Retina (tissue), 1 donor: ENCODE data around the gene FAM124B.

Experiments used
- DNase-seq: peaks from one replicate; pipeline ENCODE4 v3.0.0-alpha.2; 2016

FAM124B gene

DNA sequence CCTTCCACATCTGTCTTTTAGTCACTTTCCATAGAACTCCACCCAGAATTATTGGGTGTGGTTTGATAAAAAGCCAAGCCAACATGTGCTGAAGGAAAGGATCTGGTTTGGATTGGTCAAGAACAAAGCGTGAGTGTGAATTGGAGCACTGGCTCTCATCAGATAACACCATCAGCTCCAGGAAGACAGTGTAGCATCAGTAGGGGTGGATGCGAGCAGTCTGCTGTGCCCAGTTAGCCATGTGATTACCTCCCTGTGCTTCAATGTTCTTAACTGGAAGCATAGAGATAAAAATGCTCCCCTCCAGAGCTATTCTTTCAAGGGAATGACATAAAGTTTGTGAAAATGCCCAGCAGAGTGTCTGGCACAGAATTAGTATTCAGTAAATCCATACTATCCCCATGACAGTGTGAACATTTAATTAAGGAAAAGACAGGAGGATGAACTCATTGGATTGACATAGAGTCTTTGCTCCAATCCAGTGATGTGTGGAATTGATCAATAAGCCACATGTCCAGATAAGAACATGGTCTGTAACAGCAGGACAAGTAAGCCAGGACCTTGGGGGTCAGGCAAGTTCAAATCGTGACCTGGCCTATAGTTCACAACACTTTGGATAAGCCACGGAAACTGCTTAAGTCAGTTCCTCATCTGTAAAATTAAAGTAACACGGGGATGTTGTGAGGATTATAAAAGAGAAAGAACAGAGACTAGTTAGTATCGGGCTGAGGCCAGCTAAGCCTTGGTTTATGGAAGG is 68.0 kb downstream of the FAM124B start:
- DNase-seq: peak; percentile 17

GRCh38 chr2:224331698-224332097 is 70.2 kb downstream of the FAM124B start:
- DNase-seq: no peak

DNA sequence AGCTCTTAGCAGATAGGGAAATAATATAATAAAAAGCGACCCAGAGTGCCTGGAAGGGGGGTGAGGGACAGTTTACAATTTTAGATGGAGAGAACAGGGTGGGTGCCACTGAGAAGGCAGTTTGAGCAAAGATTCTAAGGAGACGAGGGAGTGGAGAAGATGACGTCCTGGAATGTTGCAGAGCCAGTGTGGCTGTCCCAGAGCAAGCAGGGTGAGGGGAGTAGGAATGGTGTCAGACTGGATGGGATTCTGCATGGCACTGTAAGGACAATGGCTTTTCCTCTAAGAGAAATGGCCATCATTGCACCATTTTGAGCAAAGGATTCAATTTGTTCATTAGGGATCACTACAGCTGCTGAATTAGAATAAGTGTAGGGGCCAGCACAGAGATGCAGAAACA is 73.1 kb downstream of the FAM124B start:
- no peak for DNase-seq
